ENCODE measurements around the gene TRMT2A.
"Not testable (repeated sequence)": the region's sequence is repeated elsewhere in the genome, so short reads cannot be mapped to it uniquely, and the experiment has no call there.

The TRMT2A gene

GRCh38 chr22:20116951-20117632, at the start of gene TRMT2A:
Gene TRMT2A (minus strand): TSS chr22:20117226. CDS start chr22:20116906, 320 bp downstream.
- peak; percentile 99 for DNase-seq

DNA sequence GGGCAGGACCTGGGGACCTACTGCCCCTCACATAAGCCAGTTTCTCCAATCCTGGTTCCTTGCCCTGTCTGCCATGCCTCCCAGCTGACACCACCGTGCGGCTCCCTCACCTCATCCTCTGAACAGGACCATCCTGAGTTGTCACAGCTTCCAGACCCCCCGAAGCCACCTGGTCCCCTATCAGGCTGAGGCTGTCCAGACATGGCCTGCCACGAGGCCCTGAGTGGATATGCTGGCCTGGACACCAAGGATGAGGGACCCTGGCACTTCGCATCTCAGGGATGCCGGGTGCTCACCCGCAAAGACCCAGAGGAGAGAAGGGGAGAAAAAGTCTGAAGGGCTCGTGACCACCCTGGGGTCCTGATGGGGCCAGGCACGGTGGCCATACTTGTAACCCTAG, 49.7 kb upstream of the TRMT2A start:
- no peak for DNase-seq

DNA sequence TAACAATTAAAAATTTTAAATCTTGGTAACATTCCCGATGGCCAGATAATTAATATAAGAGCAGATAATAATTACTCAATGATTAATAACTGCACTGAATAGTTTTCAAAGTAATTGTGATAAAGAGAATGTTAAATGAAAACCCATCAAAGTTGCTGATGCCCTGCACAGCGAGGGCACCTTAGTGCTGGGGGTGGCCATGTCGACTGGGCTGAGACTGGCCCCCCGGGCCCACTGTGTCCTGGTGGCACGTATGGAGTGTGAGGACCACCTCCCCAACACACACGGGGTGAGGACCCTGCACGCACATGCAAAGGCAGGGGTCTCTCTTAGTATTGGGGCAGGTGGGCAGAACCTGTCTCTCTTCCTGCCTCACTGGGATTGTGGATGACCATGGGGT, 48.9 kb upstream of the TRMT2A start:
- DNase-seq: no peak

GRCh38 chr22:20165421-20165820, 48.4 kb upstream of the TRMT2A start:
- DNase-seq: no peak

- no peak for DNase-seq
Observed at GRCh38 chr22:20164863-20165262, 47.8 kb upstream of the TRMT2A start.

DNA sequence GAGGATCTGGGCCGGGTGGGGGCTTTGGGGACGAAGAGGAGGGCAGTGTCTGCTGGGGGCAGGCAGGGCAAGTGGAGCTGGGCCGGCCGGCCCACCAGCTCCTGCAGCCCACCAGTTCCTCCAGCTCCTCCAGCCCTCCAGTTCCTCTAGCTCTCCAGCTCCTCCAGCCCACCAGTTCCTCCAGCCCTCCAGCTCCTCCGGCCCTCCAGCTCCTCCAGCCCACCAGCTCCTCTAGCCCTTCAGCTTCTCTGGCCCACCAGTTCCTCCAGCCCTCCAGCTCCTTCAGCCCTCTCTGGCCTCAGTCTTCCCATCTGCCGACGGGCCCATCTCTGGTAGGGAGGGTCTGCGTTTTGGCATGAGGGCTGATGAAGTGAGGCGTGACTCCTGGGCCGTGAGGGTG, 43.0 kb upstream of the TRMT2A start:
- no peak for DNase-seq

DNA sequence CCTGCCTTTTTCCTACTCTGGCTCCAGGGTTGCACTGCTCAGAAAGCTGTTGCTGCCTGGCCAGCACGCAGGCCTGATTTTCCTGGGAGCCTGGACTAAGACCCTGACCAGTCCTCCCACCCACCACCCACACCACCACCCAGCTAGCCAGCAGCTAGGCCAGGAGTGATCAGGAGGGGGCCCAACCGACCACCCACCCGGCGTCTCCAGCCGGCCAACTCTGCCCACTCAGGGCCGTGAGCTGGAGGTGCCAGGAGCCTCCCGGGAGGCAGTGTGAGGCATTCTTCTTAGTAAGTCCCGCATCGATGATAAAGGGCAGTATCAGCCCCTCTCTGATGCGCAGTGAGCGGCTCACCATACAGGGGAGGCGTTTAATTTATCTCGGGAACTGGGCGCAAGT, 42.5 kb upstream of the TRMT2A start:
- DNase-seq: not testable (repeated sequence)

GRCh38 chr22:20159076-20159475, 42.0 kb upstream of the TRMT2A start:
- peak; percentile 76 for DNase-seq

- no peak for DNase-seq
Observed at GRCh38 chr22:20158391-20159036, 41.5 kb upstream of the TRMT2A start.

GRCh38 chr22:20157430-20158183, 40.6 kb upstream of the TRMT2A start:
- DNase-seq: no peak

GRCh38 chr22:20156611-20157429, 39.8 kb upstream of the TRMT2A start:
- peak; percentile 88 for DNase-seq

GRCh38 chr22:20156042-20156389, 39.0 kb upstream of the TRMT2A start:
- no peak for DNase-seq

DNA sequence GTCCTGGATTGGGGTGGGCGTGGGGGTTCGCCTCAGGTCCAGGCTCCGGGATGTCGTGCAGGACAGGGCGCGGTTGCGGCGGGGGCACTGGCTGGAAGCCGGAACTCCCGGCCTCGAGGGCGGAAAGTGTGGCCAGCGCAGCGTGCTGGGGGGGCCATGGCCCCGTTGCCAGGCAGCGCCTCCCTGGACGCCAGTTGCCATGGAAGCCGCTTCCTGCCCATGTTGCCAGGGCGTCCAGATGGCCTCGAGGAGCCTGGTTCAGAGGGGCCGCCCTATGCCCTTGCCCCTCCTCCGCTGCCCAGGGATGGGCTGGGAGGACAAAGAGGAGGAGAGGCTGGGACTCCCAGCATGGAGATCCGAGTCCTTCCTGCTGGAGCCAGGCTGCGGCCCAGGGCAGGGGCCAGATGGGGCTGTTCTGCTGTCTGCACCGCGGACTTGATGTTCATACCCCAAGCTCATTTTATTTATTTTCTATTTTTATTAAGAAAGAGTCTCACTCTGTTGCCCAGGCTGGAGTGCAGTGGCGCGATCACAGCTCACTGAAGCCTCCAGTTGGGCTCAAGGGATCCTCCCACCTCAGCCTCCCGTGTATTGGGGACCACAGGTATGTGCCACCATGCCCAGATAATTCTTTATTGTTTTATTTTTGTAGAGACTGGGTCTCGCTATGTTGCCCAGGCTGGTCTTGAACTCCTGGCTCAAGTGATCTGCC, 38.5 kb upstream of the TRMT2A start:
- no peak for DNase-seq

- DNase-seq: no peak
Observed at GRCh38 chr22:20154602-20155187, 37.7 kb upstream of the TRMT2A start.

DNA sequence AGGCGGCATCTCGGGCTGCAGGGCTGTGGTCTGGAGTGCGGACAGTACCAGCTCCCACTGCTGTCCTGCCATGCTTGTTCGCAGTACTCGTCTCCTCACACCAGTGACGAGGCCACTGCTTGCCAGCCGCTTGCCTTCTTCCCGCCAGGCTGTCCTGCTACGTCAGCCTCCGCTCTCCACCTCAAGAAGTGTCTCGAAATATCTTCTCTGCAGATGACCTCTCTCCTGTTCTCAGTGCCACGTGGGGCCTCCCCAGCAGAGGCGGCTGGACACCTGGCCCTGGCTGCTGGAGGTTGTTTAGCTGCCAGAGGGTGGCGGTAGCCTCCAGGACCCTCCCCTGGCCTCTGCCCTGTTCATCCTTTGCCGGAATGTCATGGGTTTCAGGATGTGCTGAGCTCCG, 36.9 kb upstream of the TRMT2A start:
- no peak for DNase-seq

DNA sequence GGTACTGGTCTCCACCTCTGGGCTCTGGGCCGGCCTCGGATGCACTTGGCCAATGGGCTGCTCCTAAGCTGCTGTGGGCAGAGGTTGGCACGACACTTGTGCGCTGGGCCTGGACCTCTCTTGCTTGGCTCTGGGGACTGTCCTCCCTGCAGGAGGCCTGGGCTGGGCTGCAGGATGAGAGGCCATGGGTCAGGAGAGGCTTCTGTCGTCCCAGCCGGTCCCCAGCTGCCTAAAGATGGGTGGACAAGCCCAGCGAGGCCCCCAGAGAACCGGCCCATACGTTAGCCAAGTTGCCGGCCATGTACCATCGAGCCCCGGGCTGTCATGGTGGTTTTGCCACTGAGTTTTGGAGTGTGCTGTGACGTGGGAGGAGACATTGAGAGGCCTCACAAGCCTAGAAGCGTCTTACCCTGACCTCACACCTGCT, 35.5 kb upstream of the TRMT2A start:
- DNase-seq: no peak

GRCh38 chr22:20151276-20151588, 34.2 kb upstream of the TRMT2A start:
- no peak for DNase-seq

DNA sequence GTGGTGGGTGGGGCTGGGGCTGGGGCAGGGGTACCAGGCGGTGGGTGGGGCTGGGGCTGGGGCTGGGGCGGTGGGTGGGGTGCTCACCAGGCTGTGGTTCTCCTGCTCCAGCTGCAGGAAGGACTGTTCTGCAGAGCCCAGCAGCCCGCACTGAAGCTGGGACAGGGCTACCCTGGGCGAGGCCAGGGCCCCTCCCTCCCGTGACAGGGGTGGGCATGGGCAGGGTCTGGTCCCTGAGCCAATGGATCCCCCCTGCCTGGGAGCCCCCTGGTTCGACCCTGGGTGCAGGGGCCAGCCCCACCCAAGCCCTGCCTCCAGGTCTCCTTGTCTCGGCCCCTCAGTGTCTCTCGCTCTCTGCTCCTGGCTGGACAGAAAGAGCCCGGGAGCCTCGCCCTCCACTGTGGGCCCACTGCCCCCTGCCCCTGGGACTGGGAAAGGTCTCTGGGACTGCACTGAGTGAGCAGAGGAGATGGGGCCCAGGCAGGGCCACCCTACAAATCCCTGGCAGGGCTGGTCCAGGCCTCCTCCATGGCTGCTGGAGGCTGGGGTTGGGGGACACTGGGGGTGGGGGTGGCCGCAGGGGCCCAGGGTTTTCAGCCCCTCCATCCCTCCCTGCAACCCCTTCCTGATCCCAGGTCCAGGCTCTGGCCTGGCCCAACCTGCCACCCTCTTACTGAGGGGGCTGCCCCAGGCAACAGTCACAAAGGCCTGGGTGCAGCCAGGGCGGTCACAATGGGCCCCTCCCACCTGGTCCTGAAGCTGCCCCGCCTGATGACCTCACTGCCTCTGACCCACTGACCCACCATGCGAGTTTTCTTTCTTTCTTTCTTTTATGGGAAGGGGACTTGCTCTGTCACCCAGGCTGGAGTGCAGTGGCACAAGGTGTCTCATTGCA, 33.6 kb upstream of the TRMT2A start, which contains the start of gene CCDC188:
Gene CCDC188, minus strand, starts transcription at position 675 of the 895 bp plus-strand sequence. Its CDS starts 69 bp downstream, at position 606.
- no peak for DNase-seq

- no peak for DNase-seq
Observed at GRCh38 chr22:20149257-20150250, 32.5 kb upstream of the TRMT2A start.

DNA sequence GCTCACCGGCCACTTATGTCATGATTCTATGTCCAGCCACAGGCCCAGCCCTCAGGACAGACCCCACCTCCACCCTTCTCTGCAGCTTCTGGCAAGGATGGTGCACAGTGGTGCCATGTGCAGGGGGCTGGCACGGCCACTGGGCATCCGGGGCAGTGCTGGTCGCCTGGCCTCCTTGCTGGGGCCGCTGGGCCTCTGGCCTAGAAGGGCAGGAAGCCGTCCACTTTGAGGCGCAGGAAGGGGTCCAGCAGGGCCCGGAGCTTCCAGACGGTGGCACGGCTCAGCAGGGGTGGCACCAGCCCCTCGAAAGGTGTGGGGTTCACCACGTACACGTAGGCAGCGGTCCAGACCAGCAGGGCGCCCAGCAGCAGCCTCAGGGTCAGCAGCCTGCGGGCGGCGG, 31.4 kb upstream of the TRMT2A start:
- no peak for DNase-seq

Measured in islet precursor cell (in vitro differentiated cells).